ENCODE data around the gene SIRPG. TPM values are rescaled to one million over a fixed set of nuclear protein-coding genes. Genes with fewer than 3 reads are reported as not detected.

Gene SIRPG
- total RNA-seq, 2 experiments from 2014 or later = 34.1 to 35.8 TPM

DNA sequence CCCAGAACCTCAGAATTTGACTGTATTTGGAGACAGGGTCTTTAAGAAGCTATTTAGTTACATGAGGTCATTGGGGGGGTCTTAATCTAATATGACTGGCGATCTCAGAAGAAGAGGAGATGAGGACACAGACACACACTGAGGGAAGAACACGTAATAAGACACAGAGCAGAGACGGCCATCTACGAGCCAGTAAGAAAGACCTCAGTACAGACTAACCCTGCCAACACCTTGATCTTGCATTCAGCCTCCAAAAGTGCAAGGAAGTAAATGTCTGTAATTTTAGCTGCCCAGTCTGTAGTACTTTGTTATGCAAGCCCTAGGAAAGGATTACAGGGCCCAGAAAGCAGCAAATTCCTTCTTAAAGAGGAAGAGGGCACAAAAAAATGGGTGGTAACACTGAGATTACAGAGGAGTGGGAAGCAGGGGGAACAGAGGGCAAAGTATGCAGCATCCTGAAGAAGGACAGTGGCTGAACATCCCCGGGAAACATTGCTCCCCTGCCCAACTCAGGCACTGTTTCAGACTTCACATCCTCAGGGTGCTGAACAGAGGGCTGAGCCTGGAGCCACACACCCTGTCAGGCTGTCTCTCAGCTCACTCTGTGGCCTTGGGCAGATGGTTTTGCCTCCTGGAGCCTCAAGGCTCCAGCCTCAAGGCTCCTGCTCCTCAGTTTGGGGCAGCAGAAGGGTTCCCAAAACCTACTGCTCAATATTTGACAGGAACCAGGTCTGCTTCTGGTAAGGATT, 27.9 kb upstream of the SIRPG start:
- Mint-ChIP-seq H3K4me1 (peaks cover 68% of the 10 kb centered on the region), H3K9me3 (peaks cover 18% of the 10 kb centered on the region), H3K36me3 (peaks cover 41% of the 10 kb centered on the region), H3K4me3 (peak overlapping the region; percentile 86), H3K27ac (peak overlapping the region; percentile 90), H3K27me3 (no peaks in the 10 kb centered on the region)
- DNase-seq = no peak

DNA sequence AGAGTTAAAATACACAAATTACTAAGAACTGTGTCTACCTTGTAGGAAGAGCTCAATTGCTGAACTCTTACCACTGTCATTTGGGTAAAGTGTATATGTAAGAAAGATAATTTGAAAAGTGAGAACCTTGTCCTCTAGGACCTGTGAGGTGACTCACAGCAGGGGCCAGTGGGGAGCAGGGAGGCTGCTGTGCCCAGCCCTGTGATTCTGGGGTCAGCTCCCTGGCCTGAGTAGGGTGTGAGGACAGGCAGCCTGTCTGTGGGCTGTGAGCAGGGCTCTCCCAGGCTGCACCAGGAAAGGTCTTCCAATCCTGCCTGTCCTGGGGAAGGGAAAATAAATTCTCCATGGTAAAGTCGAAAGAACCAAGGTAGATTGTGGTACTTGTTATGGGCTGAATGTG, 27.3 kb upstream of the SIRPG start:
- peak overlapping the region; percentile 86 for H3K4me3 Mint-ChIP-seq
- H3K27ac Mint-ChIP-seq = peak overlapping the region; percentile 90
- H3K4me1 Mint-ChIP-seq = peaks cover 68% of the 10 kb centered on the region
- H3K9me3 Mint-ChIP-seq = peaks cover 18% of the 10 kb centered on the region
- peaks cover 47% of the 10 kb centered on the region for H3K36me3 Mint-ChIP-seq
- no peak for DNase-seq
- H3K27me3 Mint-ChIP-seq = no peaks in the 10 kb centered on the region

DNA sequence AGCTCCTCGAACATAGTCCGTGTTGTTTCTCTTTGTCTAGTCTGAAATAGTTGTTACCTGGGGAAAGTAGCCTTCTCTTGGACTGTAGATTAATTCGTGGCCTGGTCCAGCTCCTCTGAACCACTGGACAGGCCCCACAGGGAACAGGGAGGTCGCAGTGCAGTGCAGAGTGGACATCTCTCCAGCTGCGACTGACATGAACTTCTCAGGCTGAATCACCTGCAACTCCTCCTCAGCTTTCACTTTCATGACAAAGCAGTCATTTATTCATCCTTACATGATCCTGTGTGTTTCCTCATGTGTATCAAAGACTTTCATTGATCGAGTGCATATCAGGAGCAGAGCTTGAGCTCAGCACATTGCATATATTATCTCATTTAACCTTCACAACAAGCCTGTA, 19.1 kb upstream of the SIRPG start:
- Mint-ChIP-seq H3K9me3 (peaks cover 18% of the 10 kb centered on the region), H3K4me3 (peak overlapping the region; percentile 67), H3K27ac (peak overlapping the region; percentile 95), H3K4me1 (peaks cover 91% of the 10 kb centered on the region), H3K27me3 (no peaks in the 10 kb centered on the region), H3K36me3 (peaks cover 78% of the 10 kb centered on the region)
- no peak for DNase-seq

GRCh38 chr20:1674990-1675780, 17.6 kb upstream of the SIRPG start:
- Mint-ChIP-seq H3K9me3 (peaks cover 29% of the 10 kb centered on the region), H3K27me3 (no peaks in the 10 kb centered on the region), H3K4me1 (peaks cover 94% of the 10 kb centered on the region), H3K4me3 (peak overlapping the region; percentile 51), H3K36me3 (peaks cover 81% of the 10 kb centered on the region), H3K27ac (peak overlapping the region; percentile 95)
- DNase-seq = no peak

DNA sequence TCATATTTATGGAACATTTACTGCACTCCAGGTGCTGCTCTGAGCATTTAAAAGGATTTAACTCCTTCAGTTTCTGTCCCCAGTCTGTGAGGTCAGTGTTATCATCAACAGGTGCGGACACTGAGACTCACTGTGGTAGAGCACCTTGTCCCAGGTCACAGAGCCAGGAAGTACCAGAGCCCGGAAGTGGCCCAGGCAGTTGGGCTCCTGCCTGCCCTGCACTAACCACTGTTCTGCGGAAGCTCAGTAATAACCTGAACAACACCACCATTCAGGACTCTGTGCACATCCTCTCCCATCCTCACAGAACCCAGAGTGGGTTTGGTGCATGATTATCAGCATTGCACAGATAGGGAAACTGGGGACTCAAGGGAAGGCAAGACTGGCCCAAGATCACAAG, 16.8 kb upstream of the SIRPG start:
- Mint-ChIP-seq H3K4me3 (peak overlapping the region; percentile 51), H3K4me1 (peaks cover 94% of the 10 kb centered on the region), H3K27me3 (no peaks in the 10 kb centered on the region), H3K36me3 (peaks cover 81% of the 10 kb centered on the region), H3K9me3 (peaks cover 33% of the 10 kb centered on the region), H3K27ac (peak overlapping the region; percentile 95)
- DNase-seq = peak; percentile 60

GRCh38 chr20:1673424-1673823, 15.8 kb upstream of the SIRPG start:
- peaks cover 40% of the 10 kb centered on the region for H3K9me3 Mint-ChIP-seq
- peak overlapping the region; percentile 95 for H3K27ac Mint-ChIP-seq
- H3K4me3 Mint-ChIP-seq = peak overlapping the region; percentile 51
- H3K27me3 Mint-ChIP-seq = no peaks in the 10 kb centered on the region
- H3K36me3 Mint-ChIP-seq = peaks cover 83% of the 10 kb centered on the region
- peaks cover 96% of the 10 kb centered on the region for H3K4me1 Mint-ChIP-seq
- DNase-seq = no peak

GRCh38 chr20:1672728-1673127, 15.1 kb upstream of the SIRPG start:
- peak overlapping the region; percentile 95 for H3K27ac Mint-ChIP-seq
- peaks cover 96% of the 10 kb centered on the region for H3K4me1 Mint-ChIP-seq
- H3K27me3 Mint-ChIP-seq = no peaks in the 10 kb centered on the region
- H3K36me3 Mint-ChIP-seq = peaks cover 83% of the 10 kb centered on the region
- peaks cover 38% of the 10 kb centered on the region for H3K9me3 Mint-ChIP-seq
- no peak for DNase-seq
- peak overlapping the region; percentile 51 for H3K4me3 Mint-ChIP-seq

DNA sequence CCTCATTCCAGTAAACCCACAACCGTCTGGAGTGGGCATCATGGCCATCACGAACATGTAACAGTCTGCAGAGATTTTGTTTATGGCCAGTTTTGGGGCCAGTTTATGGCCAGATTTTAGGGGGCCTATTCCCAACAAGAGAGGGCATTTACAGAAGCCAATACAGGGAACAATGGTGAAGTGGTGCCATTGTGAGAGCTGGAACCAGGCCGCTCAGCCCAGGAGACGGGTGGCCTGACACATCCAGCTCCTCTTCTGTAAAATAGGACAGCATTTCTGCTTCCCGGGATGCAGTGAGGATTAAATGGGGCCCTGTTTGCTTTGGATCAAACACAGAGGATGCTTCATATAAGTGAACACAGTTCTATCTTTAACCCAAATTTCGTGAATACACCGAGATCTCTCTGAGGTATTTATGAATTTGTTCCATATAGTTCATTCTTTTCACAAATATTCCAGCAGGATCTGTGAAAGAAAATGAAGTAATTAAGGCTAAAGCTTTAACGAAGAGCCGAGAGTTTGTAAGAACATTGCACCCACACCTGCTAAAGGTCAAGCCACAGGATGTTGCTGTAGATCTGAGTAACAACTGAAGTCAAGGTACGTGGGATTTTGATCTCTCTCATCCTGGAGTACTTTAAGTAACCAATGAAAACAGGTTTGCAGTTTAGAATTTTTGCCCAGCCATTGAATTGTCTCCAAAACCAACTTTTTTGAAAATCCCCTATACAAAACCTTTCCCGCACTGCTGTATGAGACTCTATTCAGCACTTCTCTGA, 14.5 kb upstream of the SIRPG start:
- H3K9me3 Mint-ChIP-seq = peaks cover 43% of the 10 kb centered on the region
- H3K27ac Mint-ChIP-seq = peak overlapping the region; percentile 95
- no peak for DNase-seq
- H3K4me1 Mint-ChIP-seq = peaks cover 97% of the 10 kb centered on the region
- peaks cover 83% of the 10 kb centered on the region for H3K36me3 Mint-ChIP-seq
- no peaks in the 10 kb centered on the region for H3K27me3 Mint-ChIP-seq
- H3K4me3 Mint-ChIP-seq = peak overlapping the region; percentile 51

DNA sequence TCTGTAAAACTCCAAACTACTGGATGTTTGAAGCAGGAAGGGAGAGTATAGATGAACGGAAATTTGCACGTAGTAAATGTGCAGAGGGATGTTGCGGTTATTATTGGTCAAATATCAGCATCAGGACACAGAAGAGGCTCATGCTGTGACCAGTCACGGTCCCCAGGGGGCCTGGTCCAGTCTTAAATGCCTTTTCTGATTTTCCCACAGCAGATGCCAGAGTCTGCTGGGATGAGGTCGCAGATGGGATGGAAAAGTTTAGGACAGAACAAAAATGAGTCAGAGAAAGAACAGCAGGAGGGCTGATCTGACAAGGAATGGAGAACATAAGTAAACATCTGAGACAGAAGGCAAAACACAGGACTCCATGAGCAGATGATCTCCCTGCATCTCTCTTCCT, 11.7 kb upstream of the SIRPG start:
- Mint-ChIP-seq H3K4me3 (no peak overlapping the region), H3K27me3 (no peaks in the 10 kb centered on the region), H3K9me3 (peaks cover 44% of the 10 kb centered on the region), H3K36me3 (peaks cover 78% of the 10 kb centered on the region), H3K27ac (peak overlapping the region; percentile 87), H3K4me1 (peaks cover 92% of the 10 kb centered on the region)
- DNase-seq = no peak

- Mint-ChIP-seq H3K27ac (peak overlapping the region; percentile 70), H3K4me1 (peaks cover 90% of the 10 kb centered on the region), H3K36me3 (peaks cover 81% of the 10 kb centered on the region), H3K27me3 (no peaks in the 10 kb centered on the region), H3K4me3 (no peak overlapping the region), H3K9me3 (peaks cover 50% of the 10 kb centered on the region)
- DNase-seq = no peak
Measured at GRCh38 chr20:1667502-1668085, 10.0 kb upstream of the SIRPG start.

DNA sequence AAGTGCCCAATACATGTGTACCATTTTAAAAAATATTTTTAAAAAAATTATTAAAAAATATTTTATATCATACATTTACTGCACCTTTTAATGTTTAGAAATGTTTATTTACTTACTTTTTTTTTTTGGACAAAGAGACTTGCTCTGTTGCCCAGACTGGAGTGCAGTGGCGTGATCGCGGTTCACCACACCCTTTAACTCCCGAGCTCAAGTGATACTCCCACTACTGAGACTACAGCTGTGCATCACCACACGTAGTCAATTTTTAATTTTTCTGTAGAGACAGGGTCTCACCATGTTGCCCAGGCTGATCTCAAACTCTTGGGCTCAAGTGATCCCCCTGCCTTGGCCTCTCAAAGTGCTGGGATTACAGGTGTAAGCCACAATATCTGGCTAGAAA, 9.2 kb upstream of the SIRPG start:
- no peaks in the 10 kb centered on the region for H3K27me3 Mint-ChIP-seq
- no peak overlapping the region for H3K4me3 Mint-ChIP-seq
- DNase-seq = no peak
- H3K27ac Mint-ChIP-seq = peak overlapping the region; percentile 70
- peaks cover 90% of the 10 kb centered on the region for H3K4me1 Mint-ChIP-seq
- peaks cover 43% of the 10 kb centered on the region for H3K9me3 Mint-ChIP-seq
- peaks cover 75% of the 10 kb centered on the region for H3K36me3 Mint-ChIP-seq

- Mint-ChIP-seq H3K4me1 (peaks cover 90% of the 10 kb centered on the region), H3K9me3 (peaks cover 30% of the 10 kb centered on the region), H3K4me3 (peak overlapping the region; percentile 74), H3K36me3 (peaks cover 72% of the 10 kb centered on the region), H3K27me3 (no peaks in the 10 kb centered on the region), H3K27ac (peak overlapping the region; percentile 93)
- DNase-seq = no peak
Measured at GRCh38 chr20:1665345-1665744, 7.8 kb upstream of the SIRPG start.

GRCh38 chr20:1664911-1665310, 7.3 kb upstream of the SIRPG start:
- peaks cover 69% of the 10 kb centered on the region for H3K36me3 Mint-ChIP-seq
- H3K27ac Mint-ChIP-seq = peak overlapping the region; percentile 93

DNA sequence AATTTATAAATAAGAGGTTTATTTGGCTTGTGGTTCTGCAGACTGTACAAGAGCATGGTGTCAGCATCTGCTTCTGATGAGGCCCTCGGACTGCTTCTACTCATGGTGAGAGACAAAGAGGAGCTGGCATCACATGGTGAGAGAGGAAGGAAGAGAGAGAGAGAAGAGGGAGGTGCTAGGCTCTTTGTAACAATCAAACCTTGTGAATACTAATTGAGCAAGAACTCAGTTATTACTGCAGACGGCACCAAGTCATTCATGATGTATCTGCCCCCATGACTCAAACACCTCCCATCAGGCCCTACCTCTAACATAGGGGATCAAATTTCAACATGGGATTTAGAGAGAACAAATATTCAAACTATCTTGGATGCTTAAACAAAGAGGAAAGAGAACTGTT, 6.3 kb upstream of the SIRPG start:
- H3K4me1 Mint-ChIP-seq = peaks cover 90% of the 10 kb centered on the region
- no peak for DNase-seq
- H3K4me3 Mint-ChIP-seq = peak overlapping the region; percentile 42
- H3K36me3 Mint-ChIP-seq = peaks cover 67% of the 10 kb centered on the region
- H3K27me3 Mint-ChIP-seq = no peaks in the 10 kb centered on the region
- peaks cover 22% of the 10 kb centered on the region for H3K9me3 Mint-ChIP-seq
- peak overlapping the region; percentile 93 for H3K27ac Mint-ChIP-seq

More at GRCh38 chr20:1664911-1665310, 7.3 kb upstream of the SIRPG start:
- H3K4me1 Mint-ChIP-seq = peaks cover 90% of the 10 kb centered on the region
- no peaks in the 10 kb centered on the region for H3K27me3 Mint-ChIP-seq
- peaks cover 28% of the 10 kb centered on the region for H3K9me3 Mint-ChIP-seq
- peak overlapping the region; percentile 74 for H3K4me3 Mint-ChIP-seq
- DNase-seq = peak; percentile 74
